Activated T-helper 17 cell treated with anti-CD3 and anti-CD28 coated beads, Interleukin-2, amount 50 U/mL, for 72 hours (primary cell): ENCODE measurements around the gene ABCD1. TPM values are rescaled to one million over a fixed set of nuclear protein-coding genes. Genes with fewer than 3 reads are reported as not detected.
A peak's percentile ranks its signal among the peaks of the same experiment; 100 is the strongest.

Experiments
- ATAC-seq: fragments of 150-1000 bp; cut with Tn5 transposase; replicated peaks from 2 replicates; pipeline ENCODE4 v1.10.0; 2021; ENCODE audit warnings: mild to moderate bottlenecking, moderate library complexity
- H3K27ac Mint-ChIP-seq: one replicate; pipeline ENCODE4 v1.8.0; 2022; ENCODE audit warnings: mixed read lengths
- H3K27me3 Mint-ChIP-seq: one replicate; pipeline ENCODE4 v1.8.0; 2022; ENCODE audit warnings: mixed read lengths
- H3K36me3 Mint-ChIP-seq: one replicate; pipeline ENCODE4 v1.8.0; 2022; ENCODE audit warnings: low read depth, mild to moderate bottlenecking, mixed read lengths
- H3K4me1 Mint-ChIP-seq: one replicate; pipeline ENCODE4 v1.8.0; 2022; ENCODE audit warnings: mixed read lengths
- H3K4me3 Mint-ChIP-seq: one replicate; pipeline ENCODE4 v1.8.0; 2022; ENCODE audit warnings: mild to moderate bottlenecking, mixed read lengths
- H3K9me3 Mint-ChIP-seq: one replicate; pipeline ENCODE4 v1.8.0; 2022; ENCODE audit warnings: mixed read lengths
- total RNA-seq, 2 donors: library from RNA; stranded (reverse); gene quantifications; one replicate each; pipeline ENCODE4 v1.2.3, GENCODE V29; 2022

ABCD1 gene
- total RNA-seq, 2 donors from 2014 or later = 6.7 to 9.4 TPM

GRCh38 chrX:153782871-153783270 lies 58.2 kb downstream of the ABCD1 start:
- ATAC-seq = no peak
- H3K9me3 Mint-ChIP-seq = no peaks in the 10 kb centered on the region
- H3K4me3 Mint-ChIP-seq = no peak overlapping the region
- peaks cover 7% of the 10 kb centered on the region for H3K27me3 Mint-ChIP-seq
- H3K27ac Mint-ChIP-seq = no peak overlapping the region
- no peaks in the 10 kb centered on the region for H3K4me1 Mint-ChIP-seq
- H3K36me3 Mint-ChIP-seq = peaks cover 24% of the 10 kb centered on the region

GRCh38 chrX:153783378-153784013 lies 58.8 kb downstream of the ABCD1 start:
- Mint-ChIP-seq H3K27ac (no peak overlapping the region), H3K27me3 (peaks cover 7% of the 10 kb centered on the region), H3K4me3 (no peak overlapping the region), H3K9me3 (no peaks in the 10 kb centered on the region), H3K36me3 (peaks cover 24% of the 10 kb centered on the region), H3K4me1 (no peaks in the 10 kb centered on the region)
- no peak for ATAC-seq

GRCh38 chrX:153784325-153784967 lies 59.8 kb downstream of the ABCD1 start:
- no peaks in the 10 kb centered on the region for H3K9me3 Mint-ChIP-seq
- H3K27ac Mint-ChIP-seq = no peak overlapping the region
- H3K4me3 Mint-ChIP-seq = no peak overlapping the region
- ATAC-seq = no peak
- peaks cover 7% of the 10 kb centered on the region for H3K27me3 Mint-ChIP-seq
- no peaks in the 10 kb centered on the region for H3K4me1 Mint-ChIP-seq
- peaks cover 24% of the 10 kb centered on the region for H3K36me3 Mint-ChIP-seq

DNA sequence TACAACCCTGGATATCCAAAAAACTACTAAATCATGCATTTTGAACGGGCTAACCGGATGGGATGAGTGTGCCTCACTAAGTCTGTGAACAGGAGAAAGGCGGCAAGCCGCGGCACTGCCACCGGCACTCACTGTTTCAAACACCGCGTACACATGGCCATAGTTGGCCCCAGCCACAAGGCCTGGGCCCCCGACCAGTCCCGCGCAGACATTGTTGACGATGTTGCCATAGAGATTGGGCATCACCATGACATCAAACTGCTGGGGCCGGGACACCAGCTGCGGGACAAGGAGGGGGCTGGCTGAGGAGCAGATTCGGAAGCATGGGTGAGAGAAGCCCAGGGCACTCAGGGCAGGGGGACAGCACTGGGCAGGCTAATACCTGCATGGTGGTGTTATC lies 62.0 kb downstream of the ABCD1 start:
- Mint-ChIP-seq H3K36me3 (peaks cover 18% of the 10 kb centered on the region), H3K4me1 (no peaks in the 10 kb centered on the region), H3K9me3 (no peaks in the 10 kb centered on the region), H3K27ac (no peak overlapping the region), H3K27me3 (no peaks in the 10 kb centered on the region), H3K4me3 (no peak overlapping the region)
- no peak for ATAC-seq

- no peaks in the 10 kb centered on the region for H3K9me3 Mint-ChIP-seq
- no peaks in the 10 kb centered on the region for H3K4me1 Mint-ChIP-seq
- H3K36me3 Mint-ChIP-seq = peaks cover 30% of the 10 kb centered on the region
- ATAC-seq = no peak
- H3K27ac Mint-ChIP-seq = no peak overlapping the region
- no peak overlapping the region for H3K4me3 Mint-ChIP-seq
- no peaks in the 10 kb centered on the region for H3K27me3 Mint-ChIP-seq
Measured at GRCh38 chrX:153789654-153790053, 65.0 kb downstream of the ABCD1 start.

- no peak for ATAC-seq
- Mint-ChIP-seq H3K4me1 (no peaks in the 10 kb centered on the region), H3K27ac (no peak overlapping the region), H3K4me3 (no peak overlapping the region), H3K36me3 (peaks cover 30% of the 10 kb centered on the region), H3K27me3 (no peaks in the 10 kb centered on the region), H3K9me3 (no peaks in the 10 kb centered on the region)
Measured at GRCh38 chrX:153791104-153791852, 66.6 kb downstream of the ABCD1 start.

- Mint-ChIP-seq H3K27me3 (no peaks in the 10 kb centered on the region), H3K9me3 (no peaks in the 10 kb centered on the region), H3K4me1 (no peaks in the 10 kb centered on the region), H3K4me3 (peak overlapping the region; percentile 85), H3K36me3 (peaks cover 34% of the 10 kb centered on the region), H3K27ac (no peak overlapping the region)
- no peak for ATAC-seq
Measured at GRCh38 chrX:153792368-153792767, 67.7 kb downstream of the ABCD1 start.

- Mint-ChIP-seq H3K27me3 (no peaks in the 10 kb centered on the region), H3K36me3 (peaks cover 38% of the 10 kb centered on the region), H3K4me1 (no peaks in the 10 kb centered on the region), H3K9me3 (no peaks in the 10 kb centered on the region), H3K4me3 (peak overlapping the region; percentile 85), H3K27ac (peak overlapping the region; percentile 86)
- no peak for ATAC-seq
Measured at GRCh38 chrX:153793291-153793690, 68.6 kb downstream of the ABCD1 start.

Other genes with a start within 250 kb of the ABCD1 start
- gene BGN, start 229.9 kb upstream of the ABCD1 start, total RNA-seq = not detected
- gene ATP2B3, start 207.2 kb upstream of the ABCD1 start, total RNA-seq = not detected
- 10 to 100 TPM in 1 of 2 donors, 1 to 10 TPM in 1; 9.1 to 26.4 TPM for gene CCNQ, start 125.7 kb upstream of the ABCD1 start, total RNA-seq
- gene DUSP9, start 77.7 kb upstream of the ABCD1 start, total RNA-seq = under 1 TPM in 1 of 2 donors, not detected in 1; 0.13 TPM
- 10 to 100 TPM in 1 of 2 donors, 1 to 10 TPM in 1; 1.6 to 16.7 TPM for gene PNCK, start 51.0 kb upstream of the ABCD1 start, total RNA-seq
- gene SLC6A8, start 36.9 kb upstream of the ABCD1 start, total RNA-seq = 10 to 100 TPM in 1 of 2 donors, 1 to 10 TPM in 1; 1.1 to 26.1 TPM
- 100 to 1,000 TPM; 115 to 170 TPM for gene BCAP31, start 469 bp upstream of the ABCD1 start, total RNA-seq
- 1 to 10 TPM in 1 of 2 donors, under 1 TPM in 1; 0.45 to 7.9 TPM for gene PLXNB3, start 39.4 kb downstream of the ABCD1 start, total RNA-seq
- not detected for gene SRPK3, start 56.2 kb downstream of the ABCD1 start, total RNA-seq
- 10 to 100 TPM; 62.0 to 82.2 TPM for gene IDH3G, start 69.5 kb downstream of the ABCD1 start, total RNA-seq
- gene SSR4, start 69.8 kb downstream of the ABCD1 start, total RNA-seq = 100 to 1,000 TPM; 150 to 152 TPM
- gene PDZD4, start 105.7 kb downstream of the ABCD1 start, total RNA-seq = 1 to 10 TPM; 1.3 to 8.0 TPM
- 1 to 10 TPM; 2.3 to 2.4 TPM for gene L1CAM, start 161.3 kb downstream of the ABCD1 start, total RNA-seq
- under 1 TPM in 1 of 2 donors, not detected in 1; 0.32 TPM for gene AVPR2, start 179.8 kb downstream of the ABCD1 start, total RNA-seq
- 100 to 1,000 TPM; 105 to 147 TPM for gene ARHGAP4, start 201.4 kb downstream of the ABCD1 start, total RNA-seq
- 100 to 1,000 TPM in 1 of 2 donors, 10 to 100 TPM in 1; 74.7 to 146 TPM for gene NAA10, start 210.2 kb downstream of the ABCD1 start, total RNA-seq
- 1 to 10 TPM; 4.7 to 4.9 TPM for gene RENBP, start 219.8 kb downstream of the ABCD1 start, total RNA-seq
- gene HCFC1, start 247.0 kb downstream of the ABCD1 start, total RNA-seq = 100 to 1,000 TPM in 1 of 2 donors, 10 to 100 TPM in 1; 85.5 to 134 TPM
- 1 to 10 TPM; 7.1 to 7.8 TPM for gene TMEM187, start 247.9 kb downstream of the ABCD1 start, total RNA-seq